Kidney (tissue), 22 donors: Measurements from ENCODE around the gene DLG4. TPM values are rescaled to one million over a fixed set of nuclear protein-coding genes. Genes with fewer than 3 reads are reported as not detected.

Experiments
- DNase-seq, 5 donors: peaks; one replicate each; pipeline ENCODE4 v3.0.0-alpha.2; 2013 to 2020
- FAIRE-seq: peaks from 2 replicates; lab custom pipeline; 2012; peaks lifted over from hg19 to GRCh38; lab: Jason Lieb, UNC
- H3K27ac ChIP-seq, 2 donors: one replicate each; pipeline ENCODE4 v1.7.0; 2013; ENCODE audit warnings: low read depth in 2 of 2, low read length in 2 of 2, inconsistent platforms in 1 of 2
- H3K27me3 ChIP-seq: one replicate; pipeline ENCODE4 v1.7.1; 2013; ENCODE audit warnings: low read length, inconsistent platforms; ENCODE audit not compliant: control insufficient read depth, insufficient read depth
- H3K36me3 ChIP-seq, 3 donors: one replicate each; pipeline versions ENCODE4 v1.7.0 to v1.7.1; 2013; ENCODE audit warnings: low read length in 3 of 3, control low read depth in 1 of 3, inconsistent platforms in 1 of 3; ENCODE audit not compliant: insufficient read depth in 3 of 3, control insufficient read depth in 2 of 3
- H3K4me1 ChIP-seq, 3 donors: one replicate each; pipeline versions ENCODE4 v1.7.0 to v1.7.1; 2013; ENCODE audit warnings: low read length in 3 of 3, inconsistent platforms in 1 of 3, low read depth in 1 of 3; ENCODE audit not compliant: control insufficient read depth in 2 of 3, insufficient read depth in 2 of 3
- H3K4me3 ChIP-seq, 3 donors: one replicate each; pipeline versions ENCODE4 v1.7.0 to v1.8.1; 2013; ENCODE audit warnings: low read length in 3 of 3, control low read depth in 1 of 3, inconsistent platforms in 1 of 3
- H3K9ac ChIP-seq, 3 donors: one replicate each; pipeline versions ENCODE4 v1.7.0 to v1.7.1; 2013; ENCODE audit warnings: low read length in 3 of 3, control low read depth in 1 of 3, inconsistent platforms in 1 of 3
- H3K9me3 ChIP-seq, 3 donors: one replicate each; pipeline versions ENCODE4 v1.7.0 to v1.7.1; 2013; ENCODE audit warnings: low read length in 3 of 3, control low read depth in 1 of 3, inconsistent platforms in 1 of 3; ENCODE audit not compliant: control insufficient read depth in 2 of 3, insufficient read depth in 1 of 3
- intact Hi-C: fragments of 100-400 bp; cut with DNase I; formaldehyde crosslinking; loops from one replicate; pipeline ENCODE4 v1.11.1; 2022
- long read RNA-seq, 10 donors: library from polyadenylated mRNA in 1 of 10; unstranded in 1 of 10; transcript quantifications; one replicate each; pipeline ENCODE4 v2.0.0 and lab custom pipeline, GENCODE V29; 2021 to 2026
- polyA plus RNA-seq: library from polyadenylated mRNA; stranded (reverse); fragments of 350-450 nt; fragmentation: Illumina TruSeq; extraction: RNeasy Lipid Tissue Mini Kit (QIAGEN cat#74804); gene quantifications from one replicate; pipeline ENCODE4 v1.2.3, GENCODE V29; 2014; ENCODE audit warnings: low read depth, low replicate concordance; ENCODE audit not compliant: insufficient read depth
- total RNA-seq: library from RNA; stranded (reverse); fragmentation: NEBNext Ultra II Directional; extraction: Animal tissue kit (Norgen Biotek cat#: 25700); gene quantifications from one replicate; pipeline ENCODE4 v1.2.1, GENCODE V29; 2021
- TF ChIP-seq, protein P1 (sequence below): IDR thresholded peaks from 3 replicates; pipeline ENCODE4 v1.5.1; 2012; ENCODE audit warnings: mild to moderate bottlenecking, moderate library complexity, borderline replicate concordance; ENCODE audit not compliant: insufficient read depth; ENCODE audit errors: extremely low read depth
- donor health status: control.
- donor health status: control.
- donor health status: control.
- donor health status: control.
- donor health status: control.
- donor health status: DM: yes; HTN: yes; CAD: no.
- donor health status: Normal renal cell carcinoma (clear cell type).

Gene DLG4
- total RNA-seq (18.9 TPM), polyA plus RNA-seq (6.6 TPM)
- long read RNA-seq, donor 1, transcript DLG4-208 (2 exons, 1,894 nt), result major isoform, 7 of 7 reads
- long read RNA-seq, donor 1, partial matches to known transcripts, result 0 of 7 reads
- long read RNA-seq, donor 1, other reads (novel, unspliced or antisense), result 0 of 7 reads
- long read RNA-seq, donor 2, partial matches to known transcripts, result 0 of 4 reads
- long read RNA-seq, donor 2, other reads (novel, unspliced or antisense), result 0 of 4 reads
- long read RNA-seq, donor 3, partial matches to known transcripts, result 0 of 2 reads
- long read RNA-seq, donor 3, other reads (novel, unspliced or antisense), result 0 of 2 reads
- long read RNA-seq, donor 4, partial matches to known transcripts, result 0 of 3 reads
- long read RNA-seq, donor 4, other reads (novel, unspliced or antisense), result 0 of 3 reads
- long read RNA-seq, donor 5, result 0 reads
- long read RNA-seq, donor 6, result 0 reads
- long read RNA-seq, donor 7, partial matches to known transcripts, result 0 of 22 reads
- long read RNA-seq, donor 7, other reads (novel, unspliced or antisense), result 21 of 22 reads
- long read RNA-seq, donor 8, partial matches to known transcripts, result 0 of 3 reads
- long read RNA-seq, donor 8, other reads (novel, unspliced or antisense), result 0 of 3 reads
- long read RNA-seq, donor 9, partial matches to known transcripts, result 0 of 1 reads
- long read RNA-seq, donor 9, other reads (novel, unspliced or antisense), result 0 of 1 reads
- long read RNA-seq, donor 10, partial matches to known transcripts, result 0 of 2 reads
- long read RNA-seq, donor 10, other reads (novel, unspliced or antisense), result 0 of 2 reads

DNA sequence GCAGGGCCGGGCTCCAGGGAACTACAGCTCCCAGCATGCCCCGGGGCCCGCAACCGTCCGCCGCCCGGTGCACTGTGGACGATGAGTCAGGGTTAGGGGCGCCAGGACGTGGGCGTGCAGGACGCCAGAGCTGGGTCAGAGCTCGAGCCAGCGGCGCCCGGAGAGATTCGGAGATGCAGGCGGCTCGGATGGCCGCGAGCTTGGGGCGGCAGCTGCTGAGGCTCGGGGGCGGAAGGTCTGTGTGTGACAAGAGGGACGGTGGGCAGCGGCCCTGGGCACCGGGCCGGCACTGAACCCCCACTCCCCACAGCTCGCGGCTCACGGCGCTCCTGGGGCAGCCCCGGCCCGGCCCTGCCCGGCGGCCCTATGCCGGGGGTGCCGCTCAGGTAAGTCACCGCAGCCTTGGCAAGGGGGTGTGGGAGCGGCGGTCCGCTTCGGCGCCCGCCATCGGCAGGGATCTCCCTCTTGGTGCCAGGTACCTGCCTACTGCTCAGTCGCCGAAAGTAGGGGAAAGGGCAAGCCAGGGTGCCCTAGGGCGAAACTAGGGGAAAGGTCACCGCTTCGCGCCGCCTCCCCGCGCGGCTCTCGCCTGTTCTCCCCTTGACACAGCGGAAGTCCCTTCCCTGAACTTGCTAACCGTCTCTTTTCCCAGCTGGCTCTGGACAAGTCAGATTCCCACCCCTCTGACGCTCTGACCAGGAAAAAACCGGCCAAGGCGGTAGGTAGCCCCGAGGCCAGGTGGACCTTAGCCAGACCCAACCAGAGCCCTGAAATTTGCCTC is at the start of gene DLG4, which contains the start of gene ACADVL:
Gene DLG4, minus strand, starts transcription at position 25 of the 781 bp plus-strand sequence.
Gene ACADVL, plus strand, starts transcription at position 127 of the 781 bp plus-strand sequence. Its CDS starts 47 bp downstream, at position 174.
- peak within 1 kb of the TSS; percentile 74 to 91 (median 81) for H3K4me3 ChIP-seq
- DNase-seq, result peak; percentile 89 to 98 (median 92)
- no peaks in the 10 kb centered on the region for H3K9me3 ChIP-seq
- H3K4me1 ChIP-seq, result peaks cover 7 to 51% (median 40%) of the 10 kb centered on the region in 3 donors
- peak within 1 kb of the TSS; percentile 100 for H3K27ac ChIP-seq
- TF ChIP-seq, protein P1, sequence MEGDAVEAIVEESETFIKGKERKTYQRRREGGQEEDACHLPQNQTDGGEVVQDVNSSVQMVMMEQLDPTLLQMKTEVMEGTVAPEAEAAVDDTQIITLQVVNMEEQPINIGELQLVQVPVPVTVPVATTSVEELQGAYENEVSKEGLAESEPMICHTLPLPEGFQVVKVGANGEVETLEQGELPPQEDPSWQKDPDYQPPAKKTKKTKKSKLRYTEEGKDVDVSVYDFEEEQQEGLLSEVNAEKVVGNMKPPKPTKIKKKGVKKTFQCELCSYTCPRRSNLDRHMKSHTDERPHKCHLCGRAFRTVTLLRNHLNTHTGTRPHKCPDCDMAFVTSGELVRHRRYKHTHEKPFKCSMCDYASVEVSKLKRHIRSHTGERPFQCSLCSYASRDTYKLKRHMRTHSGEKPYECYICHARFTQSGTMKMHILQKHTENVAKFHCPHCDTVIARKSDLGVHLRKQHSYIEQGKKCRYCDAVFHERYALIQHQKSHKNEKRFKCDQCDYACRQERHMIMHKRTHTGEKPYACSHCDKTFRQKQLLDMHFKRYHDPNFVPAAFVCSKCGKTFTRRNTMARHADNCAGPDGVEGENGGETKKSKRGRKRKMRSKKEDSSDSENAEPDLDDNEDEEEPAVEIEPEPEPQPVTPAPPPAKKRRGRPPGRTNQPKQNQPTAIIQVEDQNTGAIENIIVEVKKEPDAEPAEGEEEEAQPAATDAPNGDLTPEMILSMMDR, result no peak
- H3K36me3 ChIP-seq, result peaks cover 5 to 33% (median 27%) of the 10 kb centered on the region in 3 donors
- FAIRE-seq, result no peak
- intact Hi-C loops, result no loop called here
- no peaks in the 10 kb centered on the region for H3K27me3 ChIP-seq
- H3K9ac ChIP-seq, result peak within 1 kb of the TSS; percentile 63 to 99 (median 90)

DNA sequence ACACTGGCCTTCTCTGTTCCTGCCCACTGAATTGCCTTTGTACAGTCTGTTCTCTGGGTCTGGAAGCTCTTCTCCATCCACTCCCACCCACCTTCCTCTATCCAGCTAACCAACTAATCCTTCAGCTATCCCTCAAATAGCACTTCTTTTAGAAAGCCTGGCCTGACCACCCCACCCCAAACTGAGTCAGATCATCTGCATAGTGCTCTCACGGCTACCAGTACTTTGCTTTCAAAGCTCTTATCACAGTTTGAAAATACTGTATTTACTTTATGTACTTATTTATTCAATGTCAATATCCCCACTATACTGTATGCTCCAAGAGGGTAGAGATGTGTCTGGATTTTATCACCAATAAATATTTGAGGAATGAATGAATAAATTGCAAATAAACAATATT is 47.1 kb upstream of the DLG4 start:
- H3K27ac ChIP-seq, result no peak overlapping the region
- H3K27me3 ChIP-seq, result no peaks in the 10 kb centered on the region
- H3K4me1 ChIP-seq, result peaks cover 0 to 11% (median 0%) of the 10 kb centered on the region in 3 donors
- intact Hi-C loops, result no loop called here
- no peak for DNase-seq
- no peaks in the 10 kb centered on the region for H3K36me3 ChIP-seq
- no peak for FAIRE-seq
- TF ChIP-seq, protein P1, result no peak
- no peak overlapping the region for H3K4me3 ChIP-seq
- H3K9ac ChIP-seq, result no peak overlapping the region
- no peaks in the 10 kb centered on the region for H3K9me3 ChIP-seq

DNA sequence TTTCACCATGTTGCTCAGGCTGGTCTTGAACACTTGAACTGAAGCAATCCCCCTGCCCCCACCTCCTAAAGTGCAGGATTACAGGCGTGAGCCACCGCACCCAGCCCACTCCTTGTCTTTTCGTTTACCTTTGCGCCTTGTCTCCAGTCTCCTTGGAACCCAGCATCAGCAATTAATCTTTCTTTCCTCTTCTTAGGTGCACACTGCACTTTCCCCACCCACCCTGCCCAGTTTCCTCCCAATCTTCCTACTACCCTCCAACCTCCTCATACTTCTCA is 44.1 kb upstream of the DLG4 start:
- no peak for FAIRE-seq
- Histone ChIP-seq H3K27ac (peak overlapping the region; percentile 88 to 89), H3K9me3 (no peaks in the 10 kb centered on the region), H3K9ac (no peak overlapping the region), H3K4me1 (peaks cover 0 to 21% (median 3%) of the 10 kb centered on the region in 3 donors), H3K27me3 (no peaks in the 10 kb centered on the region), H3K36me3 (peaks cover 0 to 2% (median 0%) of the 10 kb centered on the region in 3 donors), H3K4me3 (peak overlapping the region in 1 of 3 donors; percentile 74)
- TF ChIP-seq, protein P1, result no peak
- DNase-seq, result no peak
- intact Hi-C loops, result no loop called here
